Measurements from ENCODE around the gene KCNG2. TPM values are rescaled to one million over a fixed set of nuclear protein-coding genes. Genes with fewer than 3 reads are reported as not detected.

The KCNG2 gene
- total RNA-seq, 2 experiments from 2014 or later = not detected

- H3K4me3 Mint-ChIP-seq = no peak overlapping the region
- ChIA-PET POLR2A (no interaction called here), CTCF (no interaction called here)
- DNase-seq = no peak
- peaks cover 20% of the 10 kb centered on the region for H3K27me3 Mint-ChIP-seq
- H3K4me1 Mint-ChIP-seq = no peaks in the 10 kb centered on the region
- H3K9me3 Mint-ChIP-seq = peaks cover 4% of the 10 kb centered on the region
- no peak overlapping the region for H3K27ac Mint-ChIP-seq
- H3K36me3 Mint-ChIP-seq (ENCODE audit: low read depth) = no peaks in the 10 kb centered on the region
These were observed 12.6 kb upstream of the KCNG2 start for GRCh38 chr18:79784965-79785770.

- Mint-ChIP-seq H3K4me3 (no peak overlapping the region), H3K9me3 (peaks cover 4% of the 10 kb centered on the region), H3K4me1 (no peaks in the 10 kb centered on the region), H3K36me3 (ENCODE audit: low read depth) (no peaks in the 10 kb centered on the region), H3K27ac (no peak overlapping the region), H3K27me3 (peaks cover 26% of the 10 kb centered on the region)
- ChIA-PET CTCF (no interaction called here), POLR2A (no interaction called here)
- DNase-seq = no peak
These were observed 11.9 kb upstream of the KCNG2 start for GRCh38 chr18:79785831-79786230.

GRCh38 chr18:79786304-79786703 lies 11.4 kb upstream of the KCNG2 start:
- ChIA-PET POLR2A (no interaction called here), CTCF (no interaction called here)
- no peaks in the 10 kb centered on the region for H3K36me3 Mint-ChIP-seq (ENCODE audit: low read depth)
- peaks cover under 1% of the 10 kb centered on the region for H3K4me1 Mint-ChIP-seq
- peaks cover 4% of the 10 kb centered on the region for H3K9me3 Mint-ChIP-seq
- H3K27me3 Mint-ChIP-seq = peaks cover 31% of the 10 kb centered on the region
- H3K27ac Mint-ChIP-seq = no peak overlapping the region
- no peak for DNase-seq
- no peak overlapping the region for H3K4me3 Mint-ChIP-seq

GRCh38 chr18:79786786-79787526 lies 10.8 kb upstream of the KCNG2 start:
- ChIA-PET CTCF (no interaction called here), POLR2A (no interaction called here)
- peaks cover 4% of the 10 kb centered on the region for H3K9me3 Mint-ChIP-seq
- H3K4me3 Mint-ChIP-seq = no peak overlapping the region
- H3K4me1 Mint-ChIP-seq = peaks cover 4% of the 10 kb centered on the region
- peaks cover 37% of the 10 kb centered on the region for H3K27me3 Mint-ChIP-seq
- H3K36me3 Mint-ChIP-seq (ENCODE audit: low read depth) = no peaks in the 10 kb centered on the region
- no peak overlapping the region for H3K27ac Mint-ChIP-seq
- DNase-seq = no peak

GRCh38 chr18:79787527-79787864 lies 10.2 kb upstream of the KCNG2 start:
- Mint-ChIP-seq H3K27ac (no peak overlapping the region), H3K27me3 (peaks cover 43% of the 10 kb centered on the region), H3K4me3 (no peak overlapping the region), H3K36me3 (ENCODE audit: low read depth) (no peaks in the 10 kb centered on the region), H3K4me1 (peaks cover 4% of the 10 kb centered on the region), H3K9me3 (peaks cover 4% of the 10 kb centered on the region)
- CTCF ChIA-PET = no interaction called here
- POLR2A ChIA-PET = no interaction called here
- DNase-seq = no peak

GRCh38 chr18:79787865-79788733 lies 9.6 kb upstream of the KCNG2 start:
- Mint-ChIP-seq H3K9me3 (peaks cover 4% of the 10 kb centered on the region), H3K36me3 (ENCODE audit: low read depth) (no peaks in the 10 kb centered on the region), H3K4me1 (peaks cover 4% of the 10 kb centered on the region), H3K27ac (no peak overlapping the region), H3K4me3 (no peak overlapping the region), H3K27me3 (peaks cover 48% of the 10 kb centered on the region)
- no peak for DNase-seq
- ChIA-PET CTCF (no interaction called here), POLR2A (no interaction called here)

- ChIA-PET POLR2A (no interaction called here), CTCF (no interaction called here)
- Mint-ChIP-seq H3K9me3 (peaks cover 4% of the 10 kb centered on the region), H3K27ac (no peak overlapping the region), H3K4me3 (no peak overlapping the region), H3K4me1 (peaks cover 4% of the 10 kb centered on the region), H3K27me3 (peaks cover 50% of the 10 kb centered on the region), H3K36me3 (ENCODE audit: low read depth) (no peaks in the 10 kb centered on the region)
- DNase-seq = no peak
These were observed 9.0 kb upstream of the KCNG2 start for GRCh38 chr18:79788734-79789085.

- no peak overlapping the region for H3K27ac Mint-ChIP-seq
- CTCF ChIA-PET = no interaction called here
- H3K4me1 Mint-ChIP-seq = peaks cover 4% of the 10 kb centered on the region
- no peak for DNase-seq
- peaks cover 51% of the 10 kb centered on the region for H3K27me3 Mint-ChIP-seq
- no peaks in the 10 kb centered on the region for H3K36me3 Mint-ChIP-seq (ENCODE audit: low read depth)
- POLR2A ChIA-PET = no interaction called here
- H3K4me3 Mint-ChIP-seq = no peak overlapping the region
- peaks cover 4% of the 10 kb centered on the region for H3K9me3 Mint-ChIP-seq
These were observed 8.4 kb upstream of the KCNG2 start for GRCh38 chr18:79789091-79789891.

- peaks cover 58% of the 10 kb centered on the region for H3K27me3 Mint-ChIP-seq
- POLR2A ChIA-PET = no interaction called here
- peaks cover 4% of the 10 kb centered on the region for H3K9me3 Mint-ChIP-seq
- CTCF ChIA-PET = no interaction called here
- no peak overlapping the region for H3K27ac Mint-ChIP-seq
- no peak for DNase-seq
- no peak overlapping the region for H3K4me3 Mint-ChIP-seq
- H3K36me3 Mint-ChIP-seq (ENCODE audit: low read depth) = no peaks in the 10 kb centered on the region
- H3K4me1 Mint-ChIP-seq = peaks cover 4% of the 10 kb centered on the region
These were observed 7.5 kb upstream of the KCNG2 start for GRCh38 chr18:79789901-79790890.

GRCh38 chr18:79790996-79791972 lies 6.5 kb upstream of the KCNG2 start:
- no peak for DNase-seq
- H3K27ac Mint-ChIP-seq = no peak overlapping the region
- H3K4me1 Mint-ChIP-seq = peaks cover 4% of the 10 kb centered on the region
- POLR2A ChIA-PET = no interaction called here
- peaks cover 60% of the 10 kb centered on the region for H3K27me3 Mint-ChIP-seq
- H3K4me3 Mint-ChIP-seq = no peak overlapping the region
- H3K9me3 Mint-ChIP-seq = peaks cover 4% of the 10 kb centered on the region
- CTCF ChIA-PET = no interaction called here
- no peaks in the 10 kb centered on the region for H3K36me3 Mint-ChIP-seq (ENCODE audit: low read depth)

Data from activated CD4-positive, alpha-beta memory T cell treated with anti-CD3 and anti-CD28 coated beads, Interleukin-2, amount 10 ng/mL, durations not matched to agents 7 days and 5 days (primary cell).